HG03066 (cell line): Measurements from ENCODE around the gene GBP3.
"Not testable (repeated sequence)": the region's sequence is repeated elsewhere in the genome, so short reads cannot be mapped to it uniquely, and the experiment has no call there.

Experiments used
- ATAC-seq: cut with Tn5 transposase; IDR thresholded peaks from one replicate; pipeline ENCODE4 v1.9.1; 2021; ENCODE audit warnings: low read depth; ENCODE audit not compliant: unreplicated experiment

Gene GBP3

DNA sequence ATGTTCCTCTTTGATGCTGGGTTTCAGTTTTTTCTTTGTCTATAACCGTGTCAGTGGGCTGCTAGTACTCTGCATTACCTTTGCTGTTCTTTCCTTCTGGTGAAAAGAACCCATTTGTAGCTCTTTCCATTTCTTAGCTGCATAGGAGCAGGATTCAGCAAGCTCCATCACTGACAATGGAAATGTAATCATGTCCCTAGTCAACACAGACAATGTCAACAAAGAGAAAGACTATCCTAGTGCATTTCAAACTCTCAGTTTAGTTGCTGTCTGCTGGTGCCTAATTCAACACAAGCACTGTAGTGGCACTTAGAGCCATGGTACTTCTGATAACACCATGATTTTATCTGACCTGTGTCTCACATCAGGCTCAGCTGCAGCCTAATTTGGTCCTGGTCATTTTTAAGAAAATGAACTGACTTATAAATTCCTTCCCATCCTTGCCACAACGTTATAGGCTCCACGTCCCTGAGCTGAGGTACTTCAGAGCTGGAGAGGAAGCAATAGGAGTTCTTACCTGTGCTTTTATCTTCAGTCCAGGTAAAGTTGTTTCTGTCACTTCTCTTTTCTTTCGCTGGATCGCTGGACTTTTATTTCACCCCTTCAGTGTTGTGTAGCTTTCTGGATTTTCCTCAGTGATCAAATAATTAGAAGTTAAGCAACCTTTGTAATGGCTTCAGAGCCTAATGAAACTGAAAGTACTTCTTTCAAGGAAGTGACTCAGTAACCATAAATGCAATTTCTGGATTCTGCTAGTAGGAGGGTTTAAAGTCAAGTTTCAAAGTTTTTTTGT, at the start of gene GBP3:
TSS of gene GBP3 (minus strand) at position 700 of the 793 bp plus-strand sequence. CDS start 2,145 bp downstream, outside the sequence.
- peak; percentile 83 for ATAC-seq

GRCh38 chr1:89070509-89070908, 47.8 kb upstream of the GBP3 start:
- ATAC-seq = no peak

DNA sequence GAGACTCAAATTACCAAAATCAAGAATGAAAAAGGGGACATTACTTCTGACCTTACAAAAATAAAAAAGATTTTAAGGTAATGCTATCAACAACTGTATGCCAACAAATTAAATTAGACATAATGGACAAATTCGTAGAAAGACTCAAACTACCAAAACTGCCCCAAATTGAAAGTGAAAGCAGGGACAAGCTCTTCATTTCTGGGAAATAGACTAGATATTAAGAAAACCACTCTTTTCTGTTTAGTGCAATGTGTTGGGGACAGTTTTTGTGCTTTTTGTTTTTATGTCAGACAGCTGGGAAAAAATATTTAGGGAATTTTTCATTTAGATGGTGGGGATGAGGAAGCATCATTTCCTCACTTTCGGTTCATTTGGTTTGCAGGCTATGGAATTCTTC, 47.3 kb upstream of the GBP3 start:
- ATAC-seq = no peak

DNA sequence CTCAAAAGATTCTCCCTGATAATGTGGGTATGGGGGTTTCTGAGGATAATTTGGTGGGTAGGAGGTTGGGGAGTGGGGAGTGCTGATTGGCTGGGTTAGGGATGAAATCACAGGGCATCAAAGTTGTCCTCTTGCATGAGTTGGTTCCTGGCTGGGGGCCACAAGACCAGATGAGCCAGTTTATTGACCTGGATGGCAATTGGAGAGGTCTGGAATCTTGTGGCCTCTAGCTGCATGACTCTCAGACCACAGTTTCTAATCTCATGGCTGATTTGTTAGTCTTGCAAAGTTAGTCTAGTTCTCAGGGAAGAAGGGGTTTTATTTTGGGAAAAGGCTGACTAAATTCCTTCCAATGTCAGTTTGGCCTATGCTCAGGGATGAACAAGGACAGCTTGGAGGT, 45.6 kb upstream of the GBP3 start:
- ATAC-seq = no peak

- ATAC-seq = peak; percentile 66
Measured at GRCh38 chr1:89065079-89065868, 42.6 kb upstream of the GBP3 start, which contains the start of gene GBP1. TSS of gene GBP1 (minus strand) at chr1:89065208. CDS start at chr1:89063234, 1,974 bp downstream.

DNA sequence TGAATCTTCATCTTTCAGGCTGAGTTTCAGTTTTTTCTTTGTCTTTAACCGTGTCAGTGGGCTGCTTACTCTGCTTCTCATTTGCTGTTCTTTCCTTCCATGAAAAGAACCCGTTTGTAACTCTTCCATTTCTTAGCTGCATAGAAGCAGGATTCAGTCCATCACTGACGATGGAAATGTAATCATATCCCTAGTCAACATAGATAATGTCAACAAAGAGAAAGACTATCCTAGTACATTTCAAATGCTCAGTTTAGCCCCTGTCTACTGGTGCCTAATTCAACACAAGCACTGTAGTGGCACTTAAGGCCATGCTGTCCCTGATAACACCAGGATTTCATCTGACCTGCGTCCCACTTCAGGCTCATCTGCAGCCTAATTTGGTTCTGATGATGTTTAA, 42.0 kb upstream of the GBP3 start:
- ATAC-seq = peak; percentile 40

GRCh38 chr1:89063094-89063493, 40.4 kb upstream of the GBP3 start:
- no peak for ATAC-seq

- no peak for ATAC-seq
Measured at GRCh38 chr1:89060091-89060490, 37.4 kb upstream of the GBP3 start.

DNA sequence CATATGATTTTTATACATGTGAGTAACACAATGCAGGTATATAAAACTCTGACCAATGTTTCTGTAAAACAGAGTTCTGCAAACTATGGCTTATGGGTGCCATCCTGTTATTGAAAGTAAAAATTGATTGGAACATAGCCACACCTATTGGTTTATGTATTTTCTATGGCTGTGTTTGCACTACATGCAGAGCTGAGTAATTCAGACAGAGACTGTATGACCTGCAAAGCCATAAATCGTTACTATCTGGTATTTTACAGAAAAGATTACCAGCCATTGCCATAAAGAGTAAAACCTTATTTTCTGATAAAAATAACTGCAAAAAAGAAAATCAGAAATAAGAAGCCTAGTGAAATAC, 29.3 kb upstream of the GBP3 start:
- no peak for ATAC-seq

DNA sequence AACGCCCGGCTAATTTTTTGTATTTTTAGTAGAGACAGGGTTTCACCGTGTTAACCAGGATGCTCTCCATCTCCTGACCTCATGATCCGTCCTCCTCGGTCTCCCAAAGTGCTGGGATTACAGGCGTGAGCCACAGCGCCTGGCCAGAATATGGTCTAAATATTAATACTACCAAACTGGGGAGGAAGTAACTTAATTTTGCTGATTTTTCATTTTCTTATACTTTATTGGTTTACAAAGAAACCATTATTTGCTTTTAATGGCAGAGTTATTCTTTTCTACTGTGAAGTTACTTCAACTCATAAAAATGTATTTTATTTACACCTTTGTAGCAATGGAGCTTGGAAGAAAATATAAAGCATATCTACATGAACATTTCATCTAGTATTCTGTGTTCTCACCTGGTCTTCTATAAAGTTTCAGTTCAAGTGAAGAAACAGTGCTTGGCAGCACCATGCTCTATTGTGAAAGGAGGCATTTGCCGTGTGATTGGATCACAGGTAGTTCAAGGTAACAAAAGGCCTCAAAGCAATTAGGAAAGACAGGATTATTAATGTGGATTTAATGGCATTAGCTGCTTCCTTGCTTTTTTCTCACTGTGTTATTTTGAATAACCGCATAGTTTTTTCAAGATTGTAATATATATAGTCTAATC, 28.8 kb upstream of the GBP3 start:
- ATAC-seq = no peak

GRCh38 chr1:89050649-89051033, 28.0 kb upstream of the GBP3 start:
- no peak for ATAC-seq

DNA sequence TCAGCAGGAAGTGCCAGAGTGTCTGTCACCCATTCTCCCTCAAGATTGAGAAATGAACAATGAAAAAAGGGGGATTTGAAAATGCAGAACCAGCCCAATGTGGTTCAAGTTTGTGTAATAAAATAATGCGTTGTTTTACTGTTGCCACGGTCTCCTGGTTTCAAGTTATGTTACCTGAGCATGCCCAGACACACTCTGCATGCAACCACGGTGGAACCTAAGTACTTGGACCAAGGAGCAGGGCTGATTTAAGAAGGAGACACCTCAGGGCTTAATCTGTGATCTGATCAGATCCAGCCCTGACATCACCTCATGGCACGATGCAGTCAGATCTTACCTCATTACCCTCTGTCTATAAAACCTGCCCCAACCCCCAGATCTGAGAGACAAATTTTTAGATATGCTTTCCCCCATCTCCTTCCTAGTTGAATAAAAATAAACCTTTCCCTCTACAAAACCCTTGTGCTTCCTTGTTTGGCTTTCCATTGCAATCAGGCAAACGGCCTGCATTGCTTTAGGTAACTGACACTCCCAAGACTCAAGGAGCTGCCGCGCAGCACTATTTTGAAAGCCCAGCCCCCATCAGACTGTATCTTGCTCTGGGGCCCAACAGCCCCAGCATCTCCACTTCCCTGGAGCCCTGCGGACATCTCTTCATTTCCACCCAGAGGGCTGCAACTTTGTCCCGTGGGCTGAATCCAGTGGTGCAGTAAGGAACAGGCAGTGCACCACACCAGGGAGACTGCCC, 27.4 kb upstream of the GBP3 start:
- not testable (repeated sequence) for ATAC-seq

GRCh38 chr1:89049187-89049586, 26.5 kb upstream of the GBP3 start:
- ATAC-seq = not testable (repeated sequence)

- no peak for ATAC-seq
Measured at GRCh38 chr1:89047734-89048133, 25.1 kb upstream of the GBP3 start.

GRCh38 chr1:89046318-89047183, 23.9 kb upstream of the GBP3 start:
- ATAC-seq = not testable (repeated sequence)

DNA sequence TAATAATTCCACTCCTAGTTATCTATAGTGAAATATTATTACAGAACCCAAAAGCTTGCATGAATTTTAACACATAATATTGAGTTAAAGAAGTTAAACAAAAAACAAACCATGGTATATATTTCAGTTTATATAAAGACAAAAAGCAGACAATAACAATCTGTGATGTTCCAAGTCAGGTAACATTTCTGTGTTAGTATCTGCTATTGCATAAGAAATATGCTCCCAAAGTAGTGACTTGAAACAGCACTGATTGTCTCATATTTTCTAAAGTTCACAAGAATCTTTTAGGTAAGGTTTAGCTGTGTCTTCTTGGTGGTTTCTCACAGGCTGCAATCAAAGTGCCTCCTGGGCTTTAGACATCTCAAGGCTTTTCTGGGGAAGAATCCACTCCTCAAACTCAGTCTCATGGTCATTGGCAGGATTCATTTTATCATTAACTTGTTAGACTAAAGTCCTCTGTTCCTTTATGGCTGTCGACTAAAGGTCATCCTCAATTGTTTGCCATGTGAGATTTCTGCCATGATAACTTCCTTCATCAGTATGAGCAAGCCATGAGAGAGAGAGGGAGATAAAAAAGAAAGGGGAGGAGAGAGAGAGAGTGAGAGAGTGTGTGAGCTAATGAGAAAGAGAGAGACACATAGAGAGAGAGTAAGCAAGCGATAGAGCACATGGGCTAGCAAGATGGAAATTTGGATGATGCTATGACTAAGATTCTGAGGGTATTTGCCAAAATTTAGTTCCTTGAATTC, 22.5 kb upstream of the GBP3 start:
- ATAC-seq = no peak

DNA sequence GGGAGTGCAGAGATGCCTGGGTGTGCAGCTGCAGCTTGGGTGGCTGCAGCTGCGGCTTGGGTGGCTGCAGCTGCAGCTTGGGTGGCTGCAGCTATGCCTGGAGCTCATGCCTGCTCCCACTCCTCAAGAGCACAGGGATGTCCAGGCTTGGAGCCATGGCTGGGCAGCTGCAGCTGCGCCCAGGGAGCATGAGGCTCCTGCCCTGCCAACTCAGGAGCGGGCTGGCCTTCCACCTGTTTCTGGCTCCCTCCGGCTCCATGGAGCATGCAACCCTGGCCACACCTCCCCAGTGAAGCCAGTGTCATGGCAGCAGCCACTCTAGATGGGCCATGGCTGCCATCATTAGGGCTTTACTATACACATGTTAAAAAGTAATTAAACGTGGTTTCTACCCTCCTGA, 21.3 kb upstream of the GBP3 start:
- no peak for ATAC-seq

GRCh38 chr1:89042491-89042890, 19.8 kb upstream of the GBP3 start:
- no peak for ATAC-seq

- ATAC-seq = no peak
Measured at GRCh38 chr1:89041721-89042120, 19.1 kb upstream of the GBP3 start.
